Measurements from ENCODE around the gene UGT1A6.

The UGT1A6 gene

GRCh38 chr2:233810385-233810784 lies 117.7 kb downstream of the UGT1A6 start:
- TF ChIP-seq GATA2 (IDR thresholded peaks at IDR 0.05; ENCODE audit: low read depth, low read length) (no peak), GATA3 (IDR thresholded peaks at IDR 0.05; ENCODE audit: low read depth, low read length) (no peak)

- TF ChIP-seq GATA2 (IDR thresholded peaks at IDR 0.05; ENCODE audit: low read depth, low read length), result no peak
- no peak for TF ChIP-seq GATA3 (IDR thresholded peaks at IDR 0.05; ENCODE audit: low read depth, low read length)
These were observed 118.4 kb downstream of the UGT1A6 start for GRCh38 chr2:233811087-233811486.

DNA sequence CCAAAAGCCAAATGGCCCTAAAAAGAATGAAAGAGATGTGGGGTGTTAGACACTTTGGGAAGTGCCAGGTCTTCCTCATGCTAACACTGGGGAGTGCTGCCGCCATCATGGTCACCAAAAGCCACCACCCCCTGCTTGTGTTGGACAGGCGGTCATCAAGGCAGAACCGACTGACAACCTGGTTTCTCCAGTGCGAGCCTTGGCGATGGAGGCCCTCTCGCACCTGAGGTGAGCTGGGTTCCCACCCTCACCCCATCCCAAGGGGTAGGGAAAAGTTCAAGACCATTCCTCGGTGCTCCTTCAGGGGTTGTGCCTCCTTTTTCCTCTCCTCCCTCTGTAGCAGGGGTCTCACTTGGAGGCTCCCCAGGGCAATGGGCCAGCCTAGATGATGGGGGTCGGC lies 119.0 kb downstream of the UGT1A6 start:
- TF ChIP-seq GATA3 (IDR thresholded peaks at IDR 0.05; ENCODE audit: low read depth, low read length), result no peak
- no peak for TF ChIP-seq GATA2 (IDR thresholded peaks at IDR 0.05; ENCODE audit: low read depth, low read length)

DNA sequence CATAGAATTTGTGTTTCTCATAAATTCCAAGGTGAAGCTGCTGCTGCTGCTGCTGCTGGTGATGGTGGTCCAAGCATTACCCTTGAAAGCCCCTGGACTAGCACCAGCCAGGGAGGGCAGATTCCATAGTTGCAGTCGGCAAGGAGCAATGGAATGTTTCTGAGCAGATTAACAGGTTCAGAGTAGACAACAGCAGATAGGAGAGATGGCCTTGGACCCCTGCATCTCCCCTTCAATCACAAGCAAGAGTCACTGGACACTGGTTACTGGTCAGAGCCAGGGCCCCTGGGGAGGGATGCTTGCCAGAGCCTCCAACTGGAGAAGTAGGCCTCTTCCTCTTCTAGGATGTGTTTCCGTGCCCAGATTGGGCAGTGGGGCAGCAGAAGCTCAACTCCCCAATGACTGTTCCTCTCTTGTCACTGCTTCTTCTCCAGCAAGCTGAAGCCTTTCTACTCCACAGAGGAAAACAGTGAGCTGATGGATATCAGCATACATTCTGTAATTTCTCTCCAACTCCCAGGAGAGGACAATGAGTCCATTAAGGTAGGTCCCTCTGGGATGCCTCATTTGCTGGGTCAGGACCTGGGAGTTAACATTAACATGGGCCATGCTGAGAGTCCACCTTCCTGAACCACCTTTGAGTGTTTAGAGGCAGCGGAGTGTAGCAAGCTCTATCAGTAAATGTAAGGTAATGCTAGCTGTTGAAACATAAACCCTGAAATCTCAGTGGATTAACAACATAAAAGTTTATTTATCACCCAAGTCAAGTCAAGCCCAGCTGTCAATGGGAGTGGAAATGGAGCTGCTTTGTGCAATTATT lies 120.8 kb downstream of the UGT1A6 start:
- TF ChIP-seq GATA3 (IDR thresholded peaks at IDR 0.05; ENCODE audit: low read depth, low read length) (no peak), GATA2 (IDR thresholded peaks at IDR 0.05; ENCODE audit: low read depth, low read length) (no peak)

DNA sequence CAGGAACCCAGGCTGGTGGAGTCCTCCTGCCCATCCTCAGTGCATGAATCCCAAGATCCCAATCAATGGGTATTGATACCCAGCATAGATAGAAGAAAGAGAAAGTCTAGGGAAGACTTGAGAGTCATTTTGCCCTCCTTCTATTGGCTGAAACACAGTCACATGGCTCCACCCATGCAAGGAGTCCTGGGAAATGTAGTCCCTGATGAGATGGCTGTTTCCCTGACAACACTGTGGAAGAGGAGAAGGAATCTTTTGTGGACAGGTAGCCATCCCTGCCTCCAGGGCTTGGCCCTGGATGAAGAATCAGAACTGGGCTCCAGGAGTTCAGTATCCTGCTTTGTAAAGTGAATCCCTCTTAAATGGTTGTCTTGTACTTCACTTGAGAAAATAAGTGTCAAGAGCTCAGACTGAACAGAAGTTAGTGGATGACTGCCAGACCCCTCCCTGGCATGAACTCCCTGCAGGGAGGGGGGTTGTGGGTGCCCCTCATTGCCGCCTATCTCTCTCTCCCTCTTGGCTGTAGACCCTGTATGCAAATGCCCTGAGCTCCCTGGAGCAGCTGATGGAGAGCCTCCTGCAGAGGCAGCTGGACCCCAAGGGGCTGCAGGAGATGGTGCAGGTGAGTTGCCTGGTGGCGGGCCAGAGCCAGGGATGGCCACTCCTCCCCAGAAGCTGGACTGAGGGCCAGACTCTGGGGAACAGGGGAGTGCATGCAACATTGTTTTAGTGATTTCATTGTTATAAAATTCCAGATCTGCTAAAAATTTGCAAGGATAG lies 121.6 kb downstream of the UGT1A6 start:
- no peak for TF ChIP-seq GATA2 (IDR thresholded peaks at IDR 0.05; ENCODE audit: low read depth, low read length)
- no peak for TF ChIP-seq GATA3 (IDR thresholded peaks at IDR 0.05; ENCODE audit: low read depth, low read length)

DNA sequence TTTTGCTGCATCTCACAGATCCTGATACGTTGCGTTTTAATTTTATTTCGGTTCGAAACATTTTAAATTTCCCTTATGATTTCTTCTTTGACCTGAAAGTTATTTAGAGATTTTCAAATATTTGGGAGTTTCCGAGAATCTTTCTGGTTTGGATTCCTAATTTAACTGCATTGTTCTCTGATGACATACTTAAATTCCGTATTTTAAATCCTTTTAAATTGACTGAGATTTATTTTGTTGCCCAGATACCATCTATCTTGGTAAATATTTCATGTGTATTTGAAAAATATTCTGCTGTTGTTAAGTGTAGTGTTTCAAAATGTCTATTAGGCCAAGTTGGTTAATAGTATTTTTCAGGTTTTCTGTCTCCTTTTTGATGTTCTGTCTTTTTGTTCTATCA lies 123.2 kb downstream of the UGT1A6 start:
- no peak for TF ChIP-seq GATA2 (IDR thresholded peaks at IDR 0.05; ENCODE audit: low read depth, low read length)
- TF ChIP-seq GATA3 (IDR thresholded peaks at IDR 0.05; ENCODE audit: low read depth, low read length), result no peak

GRCh38 chr2:233816334-233816733 lies 123.6 kb downstream of the UGT1A6 start:
- TF ChIP-seq GATA2 (IDR thresholded peaks at IDR 0.05; ENCODE audit: low read depth, low read length) (no peak), GATA3 (IDR thresholded peaks at IDR 0.05; ENCODE audit: low read depth, low read length) (no peak)

- TF ChIP-seq GATA2 (IDR thresholded peaks at IDR 0.05; ENCODE audit: low read depth, low read length) (no peak), GATA3 (IDR thresholded peaks at IDR 0.05; ENCODE audit: low read depth, low read length) (no peak)
These were observed 124.1 kb downstream of the UGT1A6 start for GRCh38 chr2:233816771-233817170.

GRCh38 chr2:233817361-233817911 lies 124.7 kb downstream of the UGT1A6 start:
- no peak for TF ChIP-seq GATA3 (IDR thresholded peaks at IDR 0.05; ENCODE audit: low read depth, low read length)
- TF ChIP-seq GATA2 (IDR thresholded peaks at IDR 0.05; ENCODE audit: low read depth, low read length), result no peak

- TF ChIP-seq GATA2 (IDR thresholded peaks at IDR 0.05; ENCODE audit: low read depth, low read length), result no peak
- TF ChIP-seq GATA3 (IDR thresholded peaks at IDR 0.05; ENCODE audit: low read depth, low read length), result no peak
These were observed 125.4 kb downstream of the UGT1A6 start for GRCh38 chr2:233817995-233818638.

- TF ChIP-seq GATA2 (IDR thresholded peaks at IDR 0.05; ENCODE audit: low read depth, low read length), result no peak
- no peak for TF ChIP-seq GATA3 (IDR thresholded peaks at IDR 0.05; ENCODE audit: low read depth, low read length)
These were observed 126.2 kb downstream of the UGT1A6 start for GRCh38 chr2:233818639-233819621.

GRCh38 chr2:233819884-233820773 lies 127.4 kb downstream of the UGT1A6 start:
- TF ChIP-seq GATA2 (IDR thresholded peaks at IDR 0.05; ENCODE audit: low read depth, low read length), result no peak
- no peak for TF ChIP-seq GATA3 (IDR thresholded peaks at IDR 0.05; ENCODE audit: low read depth, low read length)

All from SH-SY5Y (cell line).